Measurements from ENCODE around the gene AATK.

The AATK gene

GRCh38 chr17:81110488-81111040, 55.5 kb downstream of the AATK start:
- Histone ChIP-seq H3K4me1 (no peaks in the 10 kb centered on the region), H3K9me3 (no peaks in the 10 kb centered on the region), H3K27ac (no peak overlapping the region), H3K4me3 (no peak overlapping the region), H3K36me3 (peaks cover 0 to 43% (median 14%) of the 10 kb centered on the region in 3 donors), H3K27me3 (peaks cover 0 to 8% of the 10 kb centered on the region in 2 donors)
- no peak for TF ChIP-seq CTCF (IDR thresholded peaks at IDR 0.05)
- intact Hi-C loops (cut with DNase I; ENCODE audit: low total_unique reads): no loop called here
- no peak for DNase-seq

GRCh38 chr17:81109957-81110356, 56.1 kb downstream of the AATK start:
- intact Hi-C loops (cut with DNase I; ENCODE audit: low total_unique reads): loop anchor here (10.0 kb wide), 1 partner anchor 685 kb away; no protein-coding TSS in a partner anchor
- no peaks in the 10 kb centered on the region for H3K9me3 ChIP-seq
- no peak for TF ChIP-seq CTCF (IDR thresholded peaks at IDR 0.05)
- no peak overlapping the region for H3K27ac ChIP-seq
- H3K4me3 ChIP-seq: no peak overlapping the region
- H3K4me1 ChIP-seq: no peaks in the 10 kb centered on the region
- no peak for DNase-seq
- H3K27me3 ChIP-seq: peaks cover 0 to 3% of the 10 kb centered on the region in 2 donors
- peaks cover 0 to 48% (median 14%) of the 10 kb centered on the region in 3 donors for H3K36me3 ChIP-seq

- Histone ChIP-seq H3K4me3 (no peak overlapping the region), H3K9me3 (no peaks in the 10 kb centered on the region), H3K27me3 (peaks cover 0 to 1% of the 10 kb centered on the region in 2 donors), H3K27ac (no peak overlapping the region), H3K36me3 (peaks cover 0 to 65% (median 26%) of the 10 kb centered on the region in 3 donors), H3K4me1 (no peaks in the 10 kb centered on the region)
- DNase-seq: no peak
- intact Hi-C loops (cut with DNase I; ENCODE audit: low total_unique reads): loop anchor here (10.0 kb wide), 1 partner anchor 683 kb away; no protein-coding TSS in a partner anchor
- TF ChIP-seq CTCF (IDR thresholded peaks at IDR 0.05): no peak
Measured at GRCh38 chr17:81108220-81108619, 57.8 kb downstream of the AATK start.

- peaks cover 0 to 57% (median 26%) of the 10 kb centered on the region in 3 donors for H3K36me3 ChIP-seq
- intact Hi-C loops (cut with DNase I; ENCODE audit: low total_unique reads): loop anchor here (10.0 kb wide), 1 partner anchor 682 kb away; no protein-coding TSS in a partner anchor
- H3K4me1 ChIP-seq: peaks cover 0 to 3% (median 0%) of the 10 kb centered on the region in 4 donors
Measured at GRCh38 chr17:81106716-81107115, 59.3 kb downstream of the AATK start.

GRCh38 chr17:81103379-81103778, 62.6 kb downstream of the AATK start:
- peaks cover 0 to 8% (median 0%) of the 10 kb centered on the region in 4 donors for H3K4me1 ChIP-seq
- H3K36me3 ChIP-seq: peaks cover 0 to 55% (median 20%) of the 10 kb centered on the region in 3 donors
- no peaks in the 10 kb centered on the region for H3K9me3 ChIP-seq
- intact Hi-C loops (cut with DNase I; ENCODE audit: low total_unique reads): loop anchor here (5.0 to 10.0 kb wide), 2 partner anchors 81 to 679 kb away; no protein-coding TSS in a partner anchor
- no peak overlapping the region for H3K4me3 ChIP-seq
- TF ChIP-seq CTCF (IDR thresholded peaks at IDR 0.05): no peak
- no peak for DNase-seq
- H3K27me3 ChIP-seq: peaks cover 0 to 9% of the 10 kb centered on the region in 2 donors
- no peak overlapping the region for H3K27ac ChIP-seq

More at GRCh38 chr17:81106716-81107115, 59.3 kb downstream of the AATK start:
- H3K27ac ChIP-seq: no peak overlapping the region
- DNase-seq: no peak
- H3K27me3 ChIP-seq: no peaks in the 10 kb centered on the region
- no peak for TF ChIP-seq CTCF (IDR thresholded peaks at IDR 0.05)
- H3K4me3 ChIP-seq: no peak overlapping the region
- no peaks in the 10 kb centered on the region for H3K9me3 ChIP-seq
